Peyer's patch (tissue), 4 donors: Measurements from ENCODE around the gene THRB. TPM values are rescaled to one million over a fixed set of nuclear protein-coding genes. Genes with fewer than 3 reads are reported as not detected.

Source experiments
- DNase-seq, 3 donors: peaks; one replicate each; pipeline ENCODE4 v3.0.0-alpha.2; 2017 to 2019
- H3K27ac ChIP-seq, 4 donors: fragments of 200-600 bp; sonication (generic); one replicate each; pipeline ENCODE4 v1.5.1; 2016 to 2019
- H3K27me3 ChIP-seq, 2 donors: fragments of 200-600 bp; sonication (generic); one replicate each; pipeline ENCODE4 v1.5.1; 2019
- H3K36me3 ChIP-seq, 3 donors: fragments of 200-600 bp; sonication (generic); one replicate each; pipeline ENCODE4 v1.5.1; 2016 to 2019
- H3K4me1 ChIP-seq, 4 donors: fragments of 200-600 bp; sonication (generic); one replicate each; pipeline ENCODE4 v1.5.1; 2016 to 2019
- H3K4me3 ChIP-seq, 4 donors: fragments of 200-600 bp; sonication (generic); 1 replicate in 3 of 4; 2 replicates in 1 of 4; pipeline ENCODE4 v1.5.1; 2016 to 2019; ENCODE audit warnings: mild to moderate bottlenecking in 1 of 4
- H3K9me3 ChIP-seq, 4 donors: fragments of 200-600 bp; sonication (generic); one replicate each; pipeline ENCODE4 v1.5.1; 2016 to 2019; ENCODE audit warnings: mild to moderate bottlenecking in 1 of 4
- CTCF ChIP-seq, 6 experiments: fragments of 450-650 bp in 4 of 6; fragments of 200-600 bp in 2 of 6; sonication (generic) in 1 of 6; IDR thresholded peaks; one replicate each; pipeline ENCODE4 v1.5.1; 2017 to 2019; ENCODE audit warnings: antibody characterized with exemption in 6 of 6, mild to moderate bottlenecking in 3 of 6, moderate library complexity in 1 of 6
- POLR2A ChIP-seq, 2 donors: fragments of 450-650 bp; IDR thresholded peaks; one replicate each; pipeline ENCODE4 v1.5.1; 2017; ENCODE audit warnings: antibody characterized with exemption in 2 of 2, mild to moderate bottlenecking in 2 of 2, moderate library complexity in 2 of 2
- total RNA-seq, 4 donors: library from RNA; depleted of rRNA; stranded (reverse); fragments of >200 nt; gene quantifications; one replicate each; pipeline ENCODE4 v1.1.0, GENCODE V29; 2016

Gene THRB
- total RNA-seq, 4 donors from 2014 or later = 2.6 to 13.2 (median 8.4) TPM

- Histone ChIP-seq H3K4me1 (peaks cover 0 to 7% (median 0%) of the 10 kb centered on the region in 4 donors), H3K27me3 (no peaks in the 10 kb centered on the region), H3K27ac (no peak overlapping the region), H3K9me3 (no peaks in the 10 kb centered on the region), H3K4me3 (no peak overlapping the region), H3K36me3 (no peaks in the 10 kb centered on the region)
- no peak for DNase-seq
- TF ChIP-seq POLR2A (IDR thresholded peaks at IDR 0.05) (no peak), CTCF (IDR thresholded peaks at IDR 0.05) (no peak)
Observed at GRCh38 chr3:24500806-24501205, 6.2 kb upstream of the THRB start.

GRCh38 chr3:24499991-24500390 lies 5.3 kb upstream of the THRB start:
- Histone ChIP-seq H3K9me3 (no peaks in the 10 kb centered on the region), H3K27ac (no peak overlapping the region), H3K4me3 (no peak overlapping the region)

GRCh38 chr3:24498796-24499195 lies 4.1 kb upstream of the THRB start:
- DNase-seq = no peak
- Histone ChIP-seq H3K27ac (no peak overlapping the region), H3K27me3 (no peaks in the 10 kb centered on the region), H3K4me3 (no peak overlapping the region), H3K36me3 (no peaks in the 10 kb centered on the region), H3K4me1 (peaks cover 0 to 8% (median 0%) of the 10 kb centered on the region in 4 donors), H3K9me3 (no peaks in the 10 kb centered on the region)
- no peak for TF ChIP-seq CTCF (IDR thresholded peaks at IDR 0.05)
- TF ChIP-seq POLR2A (IDR thresholded peaks at IDR 0.05) = no peak

More at GRCh38 chr3:24499991-24500390, 5.3 kb upstream of the THRB start:
- no peak for TF ChIP-seq CTCF (IDR thresholded peaks at IDR 0.05)
- TF ChIP-seq POLR2A (IDR thresholded peaks at IDR 0.05) = no peak
- no peaks in the 10 kb centered on the region for H3K36me3 ChIP-seq
- no peaks in the 10 kb centered on the region for H3K27me3 ChIP-seq
- no peak for DNase-seq
- H3K4me1 ChIP-seq = peaks cover 0 to 8% (median 0%) of the 10 kb centered on the region in 4 donors

GRCh38 chr3:24498391-24498790 lies 3.7 kb upstream of the THRB start:
- H3K27ac ChIP-seq = no peak overlapping the region
- no peaks in the 10 kb centered on the region for H3K27me3 ChIP-seq
- H3K4me3 ChIP-seq = no peak overlapping the region
- TF ChIP-seq CTCF (IDR thresholded peaks at IDR 0.05) = no peak
- no peaks in the 10 kb centered on the region for H3K9me3 ChIP-seq
- peaks cover 0 to 8% (median 0%) of the 10 kb centered on the region in 4 donors for H3K4me1 ChIP-seq
- DNase-seq = no peak
- H3K36me3 ChIP-seq = no peaks in the 10 kb centered on the region

- Histone ChIP-seq H3K36me3 (no peaks in the 10 kb centered on the region), H3K27ac (no peak overlapping the region), H3K9me3 (no peaks in the 10 kb centered on the region), H3K27me3 (no peaks in the 10 kb centered on the region), H3K4me1 (peaks cover 0 to 8% (median 0%) of the 10 kb centered on the region in 4 donors), H3K4me3 (no peak overlapping the region)
- TF ChIP-seq POLR2A (IDR thresholded peaks at IDR 0.05) (no peak), CTCF (IDR thresholded peaks at IDR 0.05) (no peak)
- no peak for DNase-seq
Observed at GRCh38 chr3:24497942-24498341, 3.3 kb upstream of the THRB start.
